ENCODE data around the gene ADRA1B. TPM values are rescaled to one million over a fixed set of nuclear protein-coding genes. Genes with fewer than 3 reads are reported as not detected.

The ADRA1B gene
- total and polyA plus RNA-seq, 2 donors from 2014 or later, result 1.6 to 2.3 TPM

DNA sequence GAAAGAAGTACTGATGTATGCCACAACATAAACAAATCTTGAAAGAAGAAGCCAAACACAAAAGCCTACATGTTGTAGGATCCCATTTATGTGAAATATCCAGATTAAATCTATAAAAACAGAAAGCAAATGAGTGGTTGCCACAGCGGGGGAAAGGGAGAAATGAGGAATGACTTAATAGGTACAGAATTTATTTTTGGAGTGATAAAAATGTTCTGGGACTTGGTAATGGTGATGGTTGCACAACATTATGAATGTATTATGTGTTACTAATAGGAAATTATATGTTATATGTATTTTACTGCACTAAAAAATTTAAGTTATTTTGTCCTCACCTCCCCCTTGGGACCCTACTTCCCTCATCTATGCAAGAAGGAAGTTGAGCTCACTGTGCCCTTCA lies 76.3 kb downstream of the ADRA1B start:
- FAIRE-seq, result no peak

DNA sequence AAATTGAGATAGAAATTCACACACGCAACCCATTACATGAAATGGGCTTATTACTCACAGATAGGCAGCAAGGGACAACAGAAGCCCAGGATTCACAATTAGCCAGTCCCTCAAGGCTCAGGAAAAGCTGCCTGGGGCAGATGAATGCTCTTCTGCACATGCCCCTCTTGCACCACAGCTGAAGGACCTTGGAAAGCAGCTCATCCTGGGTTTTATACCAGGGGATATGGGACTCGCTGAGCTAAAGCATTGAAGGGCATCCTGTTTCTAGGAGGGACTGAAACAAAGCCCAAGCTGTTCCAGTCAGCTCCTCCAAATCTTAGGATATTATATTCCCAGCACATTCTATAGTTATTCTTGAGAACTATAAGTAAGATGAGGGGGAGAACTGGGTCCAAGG lies 76.9 kb downstream of the ADRA1B start:
- peaks cover under 1% of the 10 kb centered on the region for H3K27me3 ChIP-seq (ENCODE audit: control insufficient read depth, insufficient read depth, low read length)
- H3K9me3 ChIP-seq (ENCODE audit: control insufficient read depth in 2 of 3, insufficient read depth in 1 of 3, low read length in 3 of 3), result peaks cover 0 to 5% (median 2%) of the 10 kb centered on the region in 3 donors
- intact Hi-C loops (cut with DNase I), result no loop called here
- DNase-seq (no peak), FAIRE-seq (no peak)
- H3K9ac ChIP-seq (ENCODE audit: low read length in 3 of 3), result no peak overlapping the region
- TF ChIP-seq, protein P1, sequence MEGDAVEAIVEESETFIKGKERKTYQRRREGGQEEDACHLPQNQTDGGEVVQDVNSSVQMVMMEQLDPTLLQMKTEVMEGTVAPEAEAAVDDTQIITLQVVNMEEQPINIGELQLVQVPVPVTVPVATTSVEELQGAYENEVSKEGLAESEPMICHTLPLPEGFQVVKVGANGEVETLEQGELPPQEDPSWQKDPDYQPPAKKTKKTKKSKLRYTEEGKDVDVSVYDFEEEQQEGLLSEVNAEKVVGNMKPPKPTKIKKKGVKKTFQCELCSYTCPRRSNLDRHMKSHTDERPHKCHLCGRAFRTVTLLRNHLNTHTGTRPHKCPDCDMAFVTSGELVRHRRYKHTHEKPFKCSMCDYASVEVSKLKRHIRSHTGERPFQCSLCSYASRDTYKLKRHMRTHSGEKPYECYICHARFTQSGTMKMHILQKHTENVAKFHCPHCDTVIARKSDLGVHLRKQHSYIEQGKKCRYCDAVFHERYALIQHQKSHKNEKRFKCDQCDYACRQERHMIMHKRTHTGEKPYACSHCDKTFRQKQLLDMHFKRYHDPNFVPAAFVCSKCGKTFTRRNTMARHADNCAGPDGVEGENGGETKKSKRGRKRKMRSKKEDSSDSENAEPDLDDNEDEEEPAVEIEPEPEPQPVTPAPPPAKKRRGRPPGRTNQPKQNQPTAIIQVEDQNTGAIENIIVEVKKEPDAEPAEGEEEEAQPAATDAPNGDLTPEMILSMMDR (IDR thresholded peaks at IDR 0.05; ENCODE audit: borderline replicate concordance, extremely low read depth, insufficient read depth), result no peak
- H3K4me3 ChIP-seq (ENCODE audit: low read length in 3 of 3), result no peak overlapping the region
- H3K27ac ChIP-seq (ENCODE audit: low read depth in 2 of 2, low read length in 2 of 2), result no peak overlapping the region
- H3K4me1 ChIP-seq (ENCODE audit: control insufficient read depth in 2 of 3, insufficient read depth in 2 of 3, low read depth in 1 of 3, low read length in 3 of 3), result no peaks in the 10 kb centered on the region
- H3K36me3 ChIP-seq (ENCODE audit: control insufficient read depth in 2 of 3, insufficient read depth in 3 of 3, low read length in 3 of 3), result no peaks in the 10 kb centered on the region

More for the DNA sequence above, 76.3 kb downstream of the ADRA1B start:
- H3K4me1 ChIP-seq (ENCODE audit: control insufficient read depth in 2 of 3, insufficient read depth in 2 of 3, low read depth in 1 of 3, low read length in 3 of 3), result no peaks in the 10 kb centered on the region
- DNase-seq, result no peak
- peaks cover 6% of the 10 kb centered on the region for H3K27me3 ChIP-seq (ENCODE audit: control insufficient read depth, insufficient read depth, low read length)
- no peak overlapping the region for H3K4me3 ChIP-seq (ENCODE audit: low read length in 3 of 3)
- intact Hi-C loops (cut with DNase I), result no loop called here
- TF ChIP-seq, protein P1 (IDR thresholded peaks at IDR 0.05; ENCODE audit: borderline replicate concordance, extremely low read depth, insufficient read depth), result no peak
- H3K9me3 ChIP-seq (ENCODE audit: control insufficient read depth in 2 of 3, insufficient read depth in 1 of 3, low read length in 3 of 3), result peaks cover 0 to 5% (median 2%) of the 10 kb centered on the region in 3 donors
- H3K27ac ChIP-seq (ENCODE audit: low read depth in 2 of 2, low read length in 2 of 2), result no peak overlapping the region
- no peaks in the 10 kb centered on the region for H3K36me3 ChIP-seq (ENCODE audit: control insufficient read depth in 2 of 3, insufficient read depth in 3 of 3, low read length in 3 of 3)
- no peak overlapping the region for H3K9ac ChIP-seq (ENCODE audit: low read length in 3 of 3)

DNA sequence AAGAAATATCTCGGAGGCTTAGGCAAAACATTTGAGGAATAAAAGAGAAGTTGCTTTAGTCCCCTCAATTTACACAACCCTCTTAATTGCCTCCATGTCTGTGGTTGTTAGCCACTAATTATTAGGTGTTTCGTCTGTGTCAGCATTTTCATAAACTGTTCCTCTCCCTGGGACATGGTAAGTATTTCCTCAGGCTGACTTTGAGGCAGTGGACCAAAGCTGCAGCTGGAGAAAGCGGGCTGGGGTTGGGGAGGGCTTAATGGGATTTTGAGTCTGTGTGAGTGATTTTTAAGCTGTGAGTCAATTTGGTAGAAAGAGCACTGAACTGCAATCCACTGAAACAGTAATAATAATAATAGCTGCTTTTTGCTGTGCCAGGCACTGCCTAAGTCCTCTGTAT lies 79.6 kb downstream of the ADRA1B start:
- no peak overlapping the region for H3K4me3 ChIP-seq (ENCODE audit: low read length in 3 of 3)
- no peaks in the 10 kb centered on the region for H3K27me3 ChIP-seq (ENCODE audit: control insufficient read depth, insufficient read depth, low read length)
- intact Hi-C loops (cut with DNase I), result no loop called here
- TF ChIP-seq, protein P1 (IDR thresholded peaks at IDR 0.05; ENCODE audit: borderline replicate concordance, extremely low read depth, insufficient read depth), result no peak
- DNase-seq, result peak in 2 of 5 donors; percentile 29 to 32
- H3K27ac ChIP-seq (ENCODE audit: low read depth in 2 of 2, low read length in 2 of 2), result no peak overlapping the region
- H3K9me3 ChIP-seq (ENCODE audit: control insufficient read depth in 2 of 3, insufficient read depth in 1 of 3, low read length in 3 of 3), result peaks cover 0 to 5% (median 2%) of the 10 kb centered on the region in 3 donors
- H3K4me1 ChIP-seq (ENCODE audit: control insufficient read depth in 2 of 3, insufficient read depth in 2 of 3, low read depth in 1 of 3, low read length in 3 of 3), result no peaks in the 10 kb centered on the region
- no peak overlapping the region for H3K9ac ChIP-seq (ENCODE audit: low read length in 3 of 3)
- H3K36me3 ChIP-seq (ENCODE audit: control insufficient read depth in 2 of 3, insufficient read depth in 3 of 3, low read length in 3 of 3), result no peaks in the 10 kb centered on the region
- FAIRE-seq, result no peak

DNA sequence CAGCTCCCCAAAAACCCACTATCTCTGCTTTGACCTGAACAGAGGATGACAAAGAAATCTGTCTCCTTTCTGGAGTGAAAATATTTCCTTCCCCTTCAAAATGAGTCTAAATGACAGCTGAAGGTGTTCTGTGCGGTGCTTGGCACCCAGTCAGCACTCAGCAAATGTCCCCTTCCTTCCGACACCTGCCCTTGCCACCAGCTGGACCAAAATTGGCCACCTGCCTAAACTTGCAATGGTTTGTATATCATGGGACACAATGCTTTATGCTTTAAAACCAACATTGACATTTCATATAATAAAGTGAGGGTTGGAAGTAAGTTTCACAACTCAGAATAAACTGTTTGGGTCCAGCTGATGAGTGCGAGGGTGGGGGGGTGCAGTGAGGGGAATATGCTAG lies 85.2 kb downstream of the ADRA1B start:
- TF ChIP-seq, protein P1 (IDR thresholded peaks at IDR 0.05; ENCODE audit: borderline replicate concordance, extremely low read depth, insufficient read depth), result no peak
- DNase-seq (no peak), FAIRE-seq (no peak)
- Histone ChIP-seq H3K27me3 (ENCODE audit: control insufficient read depth, insufficient read depth, low read length) (no peaks in the 10 kb centered on the region), H3K36me3 (ENCODE audit: control insufficient read depth in 2 of 3, insufficient read depth in 3 of 3, low read length in 3 of 3) (no peaks in the 10 kb centered on the region), H3K9ac (ENCODE audit: low read length in 3 of 3) (no peak overlapping the region), H3K27ac (ENCODE audit: low read depth in 2 of 2, low read length in 2 of 2) (no peak overlapping the region), H3K9me3 (ENCODE audit: control insufficient read depth in 2 of 3, insufficient read depth in 1 of 3, low read length in 3 of 3) (no peaks in the 10 kb centered on the region), H3K4me1 (ENCODE audit: control insufficient read depth in 2 of 3, insufficient read depth in 2 of 3, low read depth in 1 of 3, low read length in 3 of 3) (no peaks in the 10 kb centered on the region), H3K4me3 (ENCODE audit: low read length in 3 of 3) (no peak overlapping the region)
- intact Hi-C loops (cut with DNase I), result no loop called here
